Measurements from ENCODE around the gene MYMX. TPM values are rescaled to one million over a fixed set of nuclear protein-coding genes. Genes with fewer than 3 reads are reported as not detected.

The MYMX gene
- total RNA-seq, 4 donors from 2014 or later, result 0.95 TPM; not detected in 3

- in situ Hi-C loops (cut with MboI; ENCODE audit: low pct_ligation_motif_present in 1 of 4, low pct_unique_long_range_greater_than_20kb in 1 of 4, low sequenced_read_pairs in 3 of 4), result no loop called here
- peak; percentile 85 for DNase-seq
- TF ChIP-seq POLR2AphosphoS5 (IDR thresholded peaks at IDR 0.05) (peak; percentile 57 to 73 (median 63)), POLR2A (IDR thresholded peaks at IDR 0.05) (peak; percentile 52), CTCF (IDR thresholded peaks at IDR 0.05) (no peak)
- Histone ChIP-seq H3K27ac (peak overlapping the region; percentile 85 to 94 (median 86)), H3K27me3 (peaks cover 4% of the 10 kb centered on the region), H3K9me3 (no peaks in the 10 kb centered on the region), H3K36me3 (no peaks in the 10 kb centered on the region), H3K4me1 (peaks cover 24 to 77% (median 63%) of the 10 kb centered on the region in 4 donors), H3K4me3 (peak overlapping the region; percentile 38 to 61 (median 42))
- intact Hi-C loops (cut with DNase I; ENCODE audit: low total_unique reads), result no loop called here
- 2 to 7% methylated on average over 3 to 44 of the region's 45 CpGs for WGBS, 2 donors (ENCODE audit: low coverage in 1 of 2)
These were observed 2.5 kb downstream of the MYMX start for GRCh38 chr6:44219053-44219814.

- intact Hi-C loops (cut with DNase I; ENCODE audit: low total_unique reads) (loop anchor here (2.0 kb wide), 1 partner anchor 15 kb away; no protein-coding TSS in a partner anchor), in situ Hi-C loops (cut with MboI; ENCODE audit: low pct_ligation_motif_present in 1 of 4, low pct_unique_long_range_greater_than_20kb in 1 of 4, low sequenced_read_pairs in 3 of 4) (no loop called here)
- H3K9me3 ChIP-seq, result no peaks in the 10 kb centered on the region
- peak overlapping the region; percentile 38 to 61 (median 42) for H3K4me3 ChIP-seq
- WGBS, 2 donors (ENCODE audit: low coverage in 1 of 2), result 56 to 87% methylated on average over 14 to 27 of the region's 28 CpGs
- no peak for DNase-seq
- no peaks in the 10 kb centered on the region for H3K36me3 ChIP-seq
- H3K27me3 ChIP-seq, result peaks cover 4% of the 10 kb centered on the region
- H3K27ac ChIP-seq, result peak overlapping the region; percentile 85 to 94 (median 86)
- H3K4me1 ChIP-seq, result peaks cover 33 to 86% (median 68%) of the 10 kb centered on the region in 4 donors
- TF ChIP-seq CTCF (IDR thresholded peaks at IDR 0.05) (no peak), POLR2AphosphoS5 (IDR thresholded peaks at IDR 0.05) (no peak), POLR2A (IDR thresholded peaks at IDR 0.05) (no peak), EP300 (IDR thresholded peaks at IDR 0.05; ENCODE audit: low read depth) (no peak)
These were observed 3.4 kb downstream of the MYMX start for GRCh38 chr6:44219815-44220784.

- no peak for TF ChIP-seq CTCF (IDR thresholded peaks at IDR 0.05)
- no peak for TF ChIP-seq POLR2AphosphoS5 (IDR thresholded peaks at IDR 0.05)
- TF ChIP-seq EP300 (IDR thresholded peaks at IDR 0.05; ENCODE audit: low read depth), result no peak
- TF ChIP-seq POLR2A (IDR thresholded peaks at IDR 0.05), result no peak
- 90 to 100% methylated on average over 3 to 4 of the region's 4 CpGs for WGBS, 2 donors (ENCODE audit: low coverage in 1 of 2)
- no peaks in the 10 kb centered on the region for H3K9me3 ChIP-seq
- intact Hi-C loops (cut with DNase I; ENCODE audit: low total_unique reads) (loop anchor here (2.0 kb wide), 1 partner anchor 14 kb away; no protein-coding TSS in a partner anchor), in situ Hi-C loops (cut with MboI; ENCODE audit: low pct_ligation_motif_present in 1 of 4, low pct_unique_long_range_greater_than_20kb in 1 of 4, low sequenced_read_pairs in 3 of 4) (no loop called here)
- no peak overlapping the region for H3K4me3 ChIP-seq
- peak overlapping the region; percentile 85 to 94 (median 86) for H3K27ac ChIP-seq
- peaks cover 38 to 91% (median 71%) of the 10 kb centered on the region in 4 donors for H3K4me1 ChIP-seq
- H3K27me3 ChIP-seq, result peaks cover 4% of the 10 kb centered on the region
- no peak for DNase-seq
- no peaks in the 10 kb centered on the region for H3K36me3 ChIP-seq
These were observed 4.2 kb downstream of the MYMX start for GRCh38 chr6:44220913-44221290.
